IMR-90 (cell line): Measurements from ENCODE around the gene KDM2A. TPM values are rescaled to one million over a fixed set of nuclear protein-coding genes. Genes with fewer than 3 reads are reported as not detected.

Source experiments
- ATAC-seq: fragments of 200-7000 bp; cut with Tn5 transposase; 2 replicates; pipeline ENCODE4 v1.9.1; 2020; ENCODE audit warnings: low read depth, mild to moderate bottlenecking, moderate library complexity
- BruUV-seq: library from RNA; stranded (reverse); fragments of 400-500 nt; replicated peaks from 2 replicates; lab custom pipeline; 2021; lab: Mats Ljungman, UMichigan
- CTCF ChIA-PET: fragments of 300-600 bp; formaldehyde crosslinking; extraction: SDS; loops from one replicate; lab custom pipeline; 2021; ENCODE audit warnings: antibody characterized with exemption; lab: Yijun Ruan, JAX
- POLR2A ChIA-PET: fragments of 300-600 bp; sonication (Branson Sonifier 250); formaldehyde crosslinking; loops from one replicate; lab custom pipeline; 2022; ENCODE audit warnings: antibody characterized with exemption; ENCODE audit not compliant: unreplicated experiment; lab: Charles Lee
- DNase-seq: peaks from one replicate; pipeline ENCODE4 v3.0.0; 2013
- H2AFZ ChIP-seq: replicated peaks from 2 replicates; pipeline ENCODE3; 2013; ENCODE audit warnings: low read length, mild to moderate bottlenecking; ENCODE audit not compliant: poor library complexity
- H2AK5ac ChIP-seq: 2 replicates; pipeline ENCODE4 v1.6.1; 2013; ENCODE audit warnings: low read depth, low read length, inconsistent platforms
- H2AK9ac ChIP-seq: replicated peaks from 2 replicates; pipeline ENCODE3; 2013; ENCODE audit warnings: mild to moderate bottlenecking, low read depth, low read length, moderate library complexity; ENCODE audit not compliant: poor library complexity
- H2BK120ac ChIP-seq: 2 replicates; pipeline ENCODE4 v1.6.1; 2013; ENCODE audit warnings: low read depth, low read length, inconsistent platforms
- H2BK15ac ChIP-seq: 3 replicates; pipeline ENCODE4 v1.6.1; 2013; ENCODE audit warnings: low read depth, low read length, inconsistent platforms
- H2BK20ac ChIP-seq: 2 replicates; pipeline ENCODE4 v1.6.1; 2013; ENCODE audit warnings: low read depth, mild to moderate bottlenecking, inconsistent platforms, low read length, moderate library complexity
- H2BK5ac ChIP-seq: 2 replicates; pipeline ENCODE4 v1.6.1; 2013; ENCODE audit warnings: mild to moderate bottlenecking, low read depth, low read length, inconsistent platforms; ENCODE audit not compliant: poor library complexity, severe bottlenecking
- H3K14ac ChIP-seq: replicated peaks from 2 replicates; pipeline ENCODE4 v1.6.1; 2013; ENCODE audit warnings: low read depth, low read length, inconsistent platforms
- H3K18ac ChIP-seq: 2 replicates; pipeline ENCODE4 v1.6.1; 2013; ENCODE audit warnings: low read depth, low read length, control low read depth
- H3K23ac ChIP-seq: 2 replicates; pipeline ENCODE4 v1.6.1; 2013; ENCODE audit warnings: low read depth, low read length, inconsistent platforms
- H3K27ac ChIP-seq: 2 replicates; pipeline ENCODE4 v1.5.1; 2013; ENCODE audit warnings: mild to moderate bottlenecking, control low read depth, low read length; ENCODE audit not compliant: insufficient read depth
- H3K27me3 ChIP-seq: 2 replicates; pipeline ENCODE4 v1.6.1; 2013; ENCODE audit warnings: low read length; ENCODE audit not compliant: control insufficient read depth, insufficient read depth
- H3K36me3 ChIP-seq: 2 replicates; pipeline ENCODE4 v1.6.1; 2013; ENCODE audit warnings: low read length, mixed read lengths; ENCODE audit not compliant: control insufficient read depth, insufficient read depth
- H3K4ac ChIP-seq: 2 replicates; pipeline ENCODE4 v1.6.1; 2013; ENCODE audit warnings: low read depth, low read length, inconsistent platforms
- H3K4me1 ChIP-seq: 2 replicates; pipeline ENCODE4 v1.6.1; 2013; ENCODE audit warnings: low read length, mixed read lengths; ENCODE audit not compliant: control insufficient read depth, insufficient read depth
- H3K4me2 ChIP-seq: 2 replicates; pipeline ENCODE4 v1.6.1; 2013; ENCODE audit warnings: low read depth, mild to moderate bottlenecking, control low read depth, low read length, moderate library complexity
- H3K4me3 ChIP-seq: 2 replicates; pipeline ENCODE4 v1.5.1; 2013; ENCODE audit warnings: low read depth, mild to moderate bottlenecking, control low read depth, low read length, moderate library complexity; ENCODE audit not compliant: insufficient read depth
- H3K56ac ChIP-seq: 2 replicates; pipeline ENCODE4 v1.6.1; 2013; ENCODE audit warnings: low read length, inconsistent platforms; ENCODE audit not compliant: insufficient read depth; ENCODE audit errors: extremely low read depth
- H3K79me1 ChIP-seq, 2 experiments: 2 replicates each; pipeline ENCODE4 v1.6.1; 2013; ENCODE audit warnings: low read length in 2 of 2, inconsistent platforms in 1 of 2, low read depth in 1 of 2
- H3K9ac ChIP-seq: 2 replicates; pipeline ENCODE4 v1.6.1; 2013; ENCODE audit warnings: low read depth, low read length, control low read depth
- H3K9me1 ChIP-seq: 2 replicates; pipeline ENCODE4 v1.6.1; 2013; ENCODE audit warnings: low read length, inconsistent platforms; ENCODE audit not compliant: insufficient read depth
- H3K9me3 ChIP-seq: 2 replicates; pipeline ENCODE4 v1.6.1; 2013; ENCODE audit warnings: low read length; ENCODE audit not compliant: control insufficient read depth, insufficient read depth
- H4K20me1 ChIP-seq: 2 replicates; pipeline ENCODE4 v1.6.1; 2013; ENCODE audit warnings: low read length, inconsistent platforms; ENCODE audit not compliant: insufficient read depth
- H4K5ac ChIP-seq: 2 replicates; pipeline ENCODE4 v1.6.1; 2013; ENCODE audit warnings: mild to moderate bottlenecking, low read depth, low read length, control low read depth
- H4K8ac ChIP-seq, 2 experiments: 2 replicates each; pipeline ENCODE4 v1.6.1; 2013; ENCODE audit warnings: low read depth in 2 of 2, low read length in 2 of 2, control low read depth in 1 of 2, inconsistent platforms in 1 of 2
- H4K91ac ChIP-seq: 2 replicates; pipeline ENCODE4 v1.6.1; 2013; ENCODE audit warnings: low read depth, low read length, inconsistent platforms; ENCODE audit not compliant: insufficient read depth
- BHLHE40 ChIP-seq: fragments of 150-350 bp; IDR thresholded peaks from 2 replicates; pipeline ENCODE4 v1.6.1; 2016; ENCODE audit warnings: mild to moderate bottlenecking, low read depth, low read length
- CEBPB ChIP-seq: IDR thresholded peaks from 2 replicates; pipeline ENCODE4 v1.6.1; 2012; ENCODE audit warnings: low read depth, low read length, improper control_type of control experiment
- CHD1 ChIP-seq: IDR thresholded peaks from 2 replicates; pipeline ENCODE4 v1.6.1; 2012; ENCODE audit warnings: low read depth, low read length, improper control_type of control experiment
- CTCF ChIP-seq: conservative IDR thresholded peaks from 2 replicates; pipeline ENCODE4 v1.5.1; 2012; ENCODE audit warnings: mild to moderate bottlenecking, low read depth, low read length, improper control_type of control experiment
- ELK1 ChIP-seq: fragments of 150-350 bp; IDR thresholded peaks from 2 replicates; pipeline ENCODE4 v1.6.1; 2016; ENCODE audit warnings: low read depth, mild to moderate bottlenecking, low read length, moderate library complexity, borderline replicate concordance
- FOS ChIP-seq: fragments of 150-350 bp; IDR thresholded peaks from 2 replicates; pipeline ENCODE4 v1.6.1; 2016; ENCODE audit warnings: low read depth, low read length
- MAFK ChIP-seq: IDR thresholded peaks from 2 replicates; pipeline ENCODE4 v1.6.1; 2012; ENCODE audit warnings: low read depth, low read length, improper control_type of control experiment
- MXI1 ChIP-seq: IDR thresholded peaks from 2 replicates; pipeline ENCODE4 v1.6.1; 2012; ENCODE audit warnings: low read depth, mild to moderate bottlenecking, low read length, moderate library complexity, borderline replicate concordance
- NFE2L2 ChIP-seq: fragments of 150-350 bp; IDR thresholded peaks from 2 replicates; pipeline ENCODE4 v1.6.1; 2016; ENCODE audit warnings: low read depth, mild to moderate bottlenecking, low read length
- POLR2A ChIP-seq: IDR thresholded peaks from 2 replicates; pipeline ENCODE4 v1.6.1; 2012; ENCODE audit warnings: mild to moderate bottlenecking, low read depth, low read length
- RAD21 ChIP-seq: IDR thresholded peaks from 2 replicates; pipeline ENCODE4 v1.6.1; 2012; ENCODE audit warnings: low read length, improper control_type of control experiment
- RCOR1 ChIP-seq: IDR thresholded peaks from 2 replicates; pipeline ENCODE4 v1.6.1; 2012; ENCODE audit warnings: mild to moderate bottlenecking, low read length, improper control_type of control experiment; ENCODE audit not compliant: insufficient replicate concordance
- RFX5 ChIP-seq: IDR thresholded peaks from 2 replicates; pipeline ENCODE4 v1.8.0; 2012; ENCODE audit warnings: low read depth, mild to moderate bottlenecking, low read length, moderate library complexity
- SMC3 ChIP-seq: fragments of 150-350 bp; IDR thresholded peaks from 2 replicates; pipeline ENCODE4 v1.6.1; 2016; ENCODE audit warnings: low read depth, mild to moderate bottlenecking, antibody characterized with exemption, low read length, moderate library complexity
- USF2 ChIP-seq: fragments of 150-350 bp; IDR thresholded peaks from 2 replicates; pipeline ENCODE4 v1.6.1; 2017; ENCODE audit warnings: mild to moderate bottlenecking, antibody characterized with exemption, low read length, low read depth
- WGBS, 2 experiments: methylation state at CpG; one replicate each; pipeline versions ENCODE4 v1.1.5 to v1.1.7; 2013; ENCODE audit warnings: missing lambda C conversion rate in 2 of 2; ENCODE audit not compliant: insufficient read length in 1 of 2; ENCODE audit errors: extremely low coverage in 2 of 2; 5-methylcytosine and 5-hydroxymethylcytosine counted together
- dilution Hi-C: fragments of 300-500 bp; cut with HindIII; formaldehyde crosslinking; loops from one replicate; pipeline ENCODE4 v1.14.3; 2018; ENCODE audit warnings: low sequenced_read_pairs; ENCODE audit not compliant: unreplicated experiment
- in situ Hi-C: fragments of 300-500 bp; cut with MboI; formaldehyde crosslinking; loops from 3 replicates; pipeline ENCODE4 v1.14.3; 2019; ENCODE audit warnings: low sequenced_read_pairs, inconsistent platforms, mixed read lengths
- intact Hi-C: fragments of 100-400 bp; cut with micrococcal nuclease; formaldehyde crosslinking; loops from 2 replicates; pipeline ENCODE4 v1.10.0; 2022
- polyA plus RNA-seq, 3 experiments: library from polyadenylated mRNA; depleted of rRNA; stranded (reverse); fragments of >200 nt; gene quantifications; 2 replicates each; pipeline ENCODE4 v1.2.3, GENCODE V29; 2012; ENCODE audit warnings: low replicate concordance in 1 of 3
- total RNA-seq: library from RNA; depleted of rRNA; stranded (reverse); fragments of >200 nt; gene quantifications from 2 replicates; pipeline ENCODE4 v1.2.3, GENCODE V29; 2012

Gene KDM2A
- total and polyA plus RNA-seq, 2 of the 4 experiments (the other 2 are of a cell fraction): 26.7 to 42.6 TPM

GRCh38 chr11:67082071-67082791, 36.8 kb upstream of the KDM2A start:
- H2AK9ac ChIP-seq: no peak overlapping the region
- no peaks in the 10 kb centered on the region for H3K79me1 ChIP-seq
- no peak overlapping the region for H3K14ac ChIP-seq
- no peaks in the 10 kb centered on the region for H4K20me1 ChIP-seq
- intact Hi-C loops: loop anchor here (5.0 kb wide), 1 partner anchor 160 kb away; no protein-coding TSS in a partner anchor
- no peak overlapping the region for H3K27ac ChIP-seq
- no TSS peak for BruUV-seq
- H2AFZ ChIP-seq: peak overlapping the region; percentile 19
- H3K36me3 ChIP-seq: no peaks in the 10 kb centered on the region
- DNase-seq: no peak
- no peaks in the 10 kb centered on the region for H3K9me3 ChIP-seq
- H3K9me1 ChIP-seq: no peaks in the 10 kb centered on the region
- no peak for ATAC-seq
- no peak overlapping the region for H2BK5ac ChIP-seq
- H2BK20ac ChIP-seq: no peak overlapping the region
- dilution Hi-C loops: no loop called here
- H2AK5ac ChIP-seq: no peak overlapping the region
- H3K9ac ChIP-seq: no peak overlapping the region
- H4K5ac ChIP-seq: no peak overlapping the region
- H3K23ac ChIP-seq: no peak overlapping the region
- no peak overlapping the region for H2BK120ac ChIP-seq
- H3K18ac ChIP-seq: no peak overlapping the region
- no peaks in the 10 kb centered on the region; the same call in 1 of the 2 replicates for H3K4me1 ChIP-seq
- WGBS, 2 experiments: 44% methylated on average over 14 of the region's 20 CpGs; no CpG with 5 or more reads in 1 of the 2 experiments
- no peak overlapping the region for H4K91ac ChIP-seq
- no peak overlapping the region for H3K4me2 ChIP-seq
- H3K4me3 ChIP-seq: no peak overlapping the region
- CTCF ChIA-PET: interaction anchor here (0.6 kb wide), 1 partner anchor 95 kb away, joined by 3 read pairs; no protein-coding TSS in a partner anchor
- no peak overlapping the region for H3K4ac ChIP-seq
- H4K8ac ChIP-seq: no peak overlapping the region
- H3K27me3 ChIP-seq: peaks cover 2% of the 10 kb centered on the region; the same call in 1 of the 2 replicates
- in situ Hi-C loops: loop anchor here (10.0 kb wide), 1 partner anchor 233 kb away; no protein-coding TSS in a partner anchor
- H2BK15ac ChIP-seq: no peak overlapping the region
- no peak overlapping the region for H3K56ac ChIP-seq
- POLR2A ChIA-PET: no interaction called here
- TF ChIP-seq RAD21: no peak
- TF ChIP-seq SMC3: no peak
- TF ChIP-seq RFX5: no peak
- TF ChIP-seq NFE2L2: no peak
- no peak for TF ChIP-seq RCOR1
- TF ChIP-seq MAFK: no peak
- TF ChIP-seq FOS: no peak
- no peak for TF ChIP-seq CEBPB
- no peak for TF ChIP-seq BHLHE40
- TF ChIP-seq MXI1: no peak
- no peak for TF ChIP-seq POLR2A
- no peak for TF ChIP-seq CHD1
- TF ChIP-seq USF2: no peak
- TF ChIP-seq ELK1: no peak
- no peak for TF ChIP-seq CTCF
